Prostate gland (tissue), 2 donors: Measurements from ENCODE around the gene BMPER.

Experiments used
- CTCF ChIP-seq, 4 experiments: fragments of 200-600 bp in 2 of 4; fragments of 450-650 bp in 2 of 4; sonication (generic) in 2 of 4; IDR thresholded peaks; 1 replicate in 3 of 4; 2 replicates in 1 of 4; pipeline ENCODE4 v1.5.1; 2016 to 2019; ENCODE audit warnings: antibody characterized with exemption in 4 of 4, mild to moderate bottlenecking in 2 of 4, moderate library complexity in 2 of 4
- POLR2A ChIP-seq: fragments of 450-650 bp; IDR thresholded peaks from one replicate; pipeline ENCODE4 v1.6.1; 2016; ENCODE audit warnings: antibody characterized with exemption, mild to moderate bottlenecking
- POLR2AphosphoS5 ChIP-seq: sonication (generic); formaldehyde crosslinking; IDR thresholded peaks from one replicate; pipeline ENCODE4 v1.6.1; 2017; ENCODE audit warnings: antibody characterized with exemption

GRCh38 chr7:34135924-34136323 lies 230.6 kb downstream of the BMPER start:
- TF ChIP-seq POLR2A (no peak), CTCF (IDR thresholded peaks at IDR 0.05) (no peak), POLR2AphosphoS5 (peak; percentile 57)
